SK-N-MC (cell line): Measurements from ENCODE around the gene PIK3R2.

Experiments used
- EZH2 ChIP-seq: fragments of 200-600 bp; sonication (generic); IDR thresholded peaks from one replicate; pipeline ENCODE4 v1.6.1; 2017; ENCODE audit warnings: antibody characterized with exemption
- POLR2AphosphoS5 ChIP-seq: IDR thresholded peaks from 2 replicates; pipeline ENCODE4 v1.6.1; 2012; ENCODE audit warnings: mild to moderate bottlenecking, low read depth, low read length, borderline replicate concordance

DNA sequence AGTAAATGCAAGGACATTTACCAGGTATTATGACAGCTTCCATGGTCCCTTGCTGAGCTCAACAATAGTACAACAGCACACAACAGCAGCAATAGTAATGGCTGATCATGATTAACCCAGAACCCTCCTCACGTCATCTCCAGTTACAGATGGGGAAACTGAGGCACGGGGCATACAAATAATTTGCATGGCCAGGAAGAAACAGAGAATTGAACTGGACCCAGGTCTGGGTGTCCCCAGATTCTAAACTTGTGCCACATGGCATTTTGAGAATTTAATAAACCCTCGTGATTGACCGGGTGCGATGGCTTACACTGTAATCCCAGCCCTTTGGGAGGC, 48.2 kb upstream of the PIK3R2 start:
- TF ChIP-seq EZH2 (no peak), POLR2AphosphoS5 (no peak)
